H1 (cell line): ENCODE results near the gene GALNT7. TPM values are rescaled to one million over a fixed set of nuclear protein-coding genes. Genes with fewer than 3 reads are reported as not detected.

Experiments used
- KDM5A ChIP-seq: fragments of 200-600 bp; IDR thresholded peaks from 2 replicates; pipeline ENCODE4 v1.7.1; 2012; ENCODE audit warnings: mild to moderate bottlenecking, low read length, inconsistent platforms, mixed read lengths
- PHF8 ChIP-seq: fragments of 200-600 bp; sonication (generic); conservative IDR thresholded peaks from 2 replicates; pipeline ENCODE4 v1.7.1; 2012; ENCODE audit warnings: low read depth, mild to moderate bottlenecking, inconsistent platforms, low read length, moderate library complexity
- POU5F1 ChIP-seq: IDR thresholded peaks from 2 replicates; pipeline ENCODE4 v1.6.1; 2011; ENCODE audit warnings: low read depth, mild to moderate bottlenecking, low read length, moderate library complexity
- RAD21 ChIP-seq, 2 experiments: IDR thresholded peaks in 1 of 2; conservative IDR thresholded peaks in 1 of 2; 2 replicates each; pipeline ENCODE4 v1.6.1; 2011; ENCODE audit warnings: low read depth in 2 of 2, low read length in 2 of 2, improper control_type of control experiment in 1 of 2, inconsistent platforms in 1 of 2, mild to moderate bottlenecking in 1 of 2, moderate library complexity in 1 of 2
- SIRT6 ChIP-seq: IDR thresholded peaks from one replicate; pipeline ENCODE4 v1.7.1; 2012; ENCODE audit warnings: low read length, inconsistent platforms
- SUZ12 ChIP-seq: fragments of 200-600 bp; sonication (generic); IDR thresholded peaks from 2 replicates; pipeline ENCODE4 v1.6.1; 2012; ENCODE audit warnings: mild to moderate bottlenecking, inconsistent platforms, low read length, moderate library complexity, mixed read lengths
- TCF12 ChIP-seq: IDR thresholded peaks from 2 replicates; pipeline ENCODE4 v1.6.1; 2011; ENCODE audit warnings: low read depth, mild to moderate bottlenecking, low read length
- TEAD4 ChIP-seq: IDR thresholded peaks from 2 replicates; pipeline ENCODE4 v1.6.1; 2012; ENCODE audit warnings: low read depth, low read length, inconsistent platforms, mixed read lengths
- polyA plus RNA-seq, 7 experiments: library from polyadenylated mRNA; depleted of rRNA in 3 of 7; stranded (reverse) in 5 of 7; unstranded in 2 of 7; fragments of >200 nt in 5 of 7; fragments of 200-250 nt in 2 of 7; gene quantifications; 1 replicate in 5 of 7; 2 replicates in 1 of 7; 4 replicates in 1 of 7; pipeline versions ENCODE4 v1.2.1 to v1.2.3, GENCODE V29; 2011 to 2013; ENCODE audit warnings: missing spikeins in 2 of 7, mixed read lengths in 2 of 7
- total RNA-seq: library from RNA; stranded (reverse); fragmentation: NEBNext Ultra II Directional; extraction: Animal tissue kit (Norgen Biotek cat#: 25700); gene quantifications from 2 replicates; pipeline ENCODE4 v1.2.1, GENCODE V29; 2021

GALNT7 gene
- total and polyA plus RNA-seq, 2 of the 8 experiments (the other 6 are each of a cell fraction or from before 2014, with no cell fraction given): 22.4 to 85.5 TPM

GRCh38 chr4:173257732-173258717, 89.4 kb downstream of the GALNT7 start (continued):
- TF ChIP-seq SIRT6 (no peak), POU5F1 (no peak), KDM5A (no peak), TCF12 (no peak), PHF8 (no peak), TEAD4 (no peak), SUZ12 (no peak), RAD21 (IDR thresholded peaks at IDR 0.05 in 1 of 2, conservative IDR thresholded peaks at IDR 0.05 in 1 of 2; ENCODE audit: low read depth in 2 of 2, low read length in 2 of 2) (peak; percentile 97 to 99)
